ENCODE data around the gene RPTOR.
"Not testable (repeated sequence)": the region's sequence is repeated elsewhere in the genome, so short reads cannot be mapped to it uniquely, and the experiment has no call there.

Gene RPTOR

DNA sequence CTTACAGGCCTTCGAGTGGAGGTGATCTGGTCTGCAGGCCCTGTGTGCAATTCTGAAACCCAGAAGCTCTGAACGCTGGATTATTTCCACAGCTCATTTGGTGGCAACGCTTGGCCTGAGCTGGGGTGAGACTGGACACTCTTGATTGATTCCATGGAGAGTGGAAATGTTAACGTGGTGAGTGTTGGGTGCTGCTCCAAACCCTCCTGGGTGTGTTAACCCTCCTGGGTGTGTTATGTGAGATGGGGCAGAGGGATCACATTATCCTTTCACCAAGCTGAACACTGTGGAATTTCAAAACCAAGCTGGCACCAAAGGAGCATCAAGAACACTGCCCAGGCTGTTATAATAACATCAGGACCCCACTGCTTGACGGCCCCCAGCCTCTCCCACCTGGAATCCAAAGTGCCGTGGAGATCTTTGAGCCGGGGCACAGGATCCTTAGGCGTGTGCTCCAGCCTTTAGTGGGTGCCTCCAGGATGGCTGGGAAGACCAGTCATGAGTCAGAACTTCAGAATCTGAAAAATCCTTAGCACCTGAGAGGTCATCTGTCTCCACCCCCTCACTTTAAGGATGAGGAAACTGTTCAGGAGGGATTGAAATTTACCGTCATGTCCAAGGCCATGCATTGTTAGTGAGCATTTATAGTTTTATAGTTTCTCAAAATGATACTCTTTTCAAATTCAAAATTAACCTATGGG is 75.0 kb downstream of the RPTOR start:
- no peak for DNase-seq

GRCh38 chr17:80621335-80621996 is 76.8 kb downstream of the RPTOR start:
- no peak for DNase-seq

GRCh38 chr17:80621997-80622357 is 77.3 kb downstream of the RPTOR start:
- DNase-seq, result no peak

GRCh38 chr17:80624864-80625263 is 80.2 kb downstream of the RPTOR start:
- DNase-seq, result no peak

DNA sequence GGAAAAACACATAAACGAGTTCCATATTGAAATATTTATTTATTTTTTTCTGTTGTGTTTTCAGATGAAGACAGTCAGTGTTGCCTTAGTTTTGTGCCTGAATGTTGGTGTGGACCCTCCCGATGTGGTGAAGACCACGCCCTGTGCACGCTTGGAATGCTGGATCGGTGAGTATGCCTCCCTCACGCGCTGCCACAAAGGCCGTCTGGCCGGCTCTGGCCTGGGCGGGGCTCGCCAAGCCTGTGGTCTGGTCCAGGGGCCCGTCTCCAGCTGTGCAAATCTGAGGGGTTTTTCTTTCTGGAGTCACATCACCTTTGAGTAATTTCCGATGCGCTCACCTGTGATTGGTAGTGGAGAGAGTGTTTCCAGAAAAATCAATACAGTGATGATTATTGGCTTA is 81.0 kb downstream of the RPTOR start:
- no peak for DNase-seq

- not testable (repeated sequence) for DNase-seq
Measured at GRCh38 chr17:80628881-80629280, 84.2 kb downstream of the RPTOR start.

DNA sequence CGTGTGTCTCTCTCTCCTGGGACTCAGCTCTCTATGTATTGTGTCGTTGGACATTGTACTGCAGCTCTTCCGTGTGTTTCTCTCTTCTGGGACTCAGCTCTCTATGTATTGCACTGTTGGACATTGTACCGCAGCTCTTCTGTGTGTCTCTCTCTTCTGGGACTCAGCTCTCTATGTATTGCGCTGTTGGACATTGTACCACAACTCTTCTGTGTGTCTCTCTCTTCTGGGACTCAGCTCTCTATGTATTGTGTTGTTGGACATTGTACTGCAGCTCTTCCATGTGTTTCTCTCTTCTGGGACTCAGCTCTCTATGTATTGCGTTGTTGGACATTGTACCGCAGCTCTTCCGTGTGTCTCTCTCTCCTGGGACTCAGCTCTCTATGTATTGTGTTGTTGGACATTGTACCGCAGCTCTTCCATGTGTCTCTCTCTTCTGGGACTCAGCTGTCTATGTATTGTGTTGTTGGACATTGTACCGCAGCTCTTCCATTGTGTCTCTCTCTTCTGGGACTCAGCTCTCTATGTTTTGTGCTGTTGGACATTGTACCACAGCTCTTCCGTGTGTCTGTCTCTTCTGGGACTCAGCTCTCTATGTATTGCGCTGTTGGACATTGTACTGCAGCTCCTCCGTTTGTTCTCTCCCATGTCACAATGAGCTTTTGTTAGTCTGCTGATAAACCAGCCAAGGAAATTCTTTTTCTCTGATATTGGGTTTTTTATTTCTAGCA is 84.8 kb downstream of the RPTOR start:
- no peak for DNase-seq

DNA sequence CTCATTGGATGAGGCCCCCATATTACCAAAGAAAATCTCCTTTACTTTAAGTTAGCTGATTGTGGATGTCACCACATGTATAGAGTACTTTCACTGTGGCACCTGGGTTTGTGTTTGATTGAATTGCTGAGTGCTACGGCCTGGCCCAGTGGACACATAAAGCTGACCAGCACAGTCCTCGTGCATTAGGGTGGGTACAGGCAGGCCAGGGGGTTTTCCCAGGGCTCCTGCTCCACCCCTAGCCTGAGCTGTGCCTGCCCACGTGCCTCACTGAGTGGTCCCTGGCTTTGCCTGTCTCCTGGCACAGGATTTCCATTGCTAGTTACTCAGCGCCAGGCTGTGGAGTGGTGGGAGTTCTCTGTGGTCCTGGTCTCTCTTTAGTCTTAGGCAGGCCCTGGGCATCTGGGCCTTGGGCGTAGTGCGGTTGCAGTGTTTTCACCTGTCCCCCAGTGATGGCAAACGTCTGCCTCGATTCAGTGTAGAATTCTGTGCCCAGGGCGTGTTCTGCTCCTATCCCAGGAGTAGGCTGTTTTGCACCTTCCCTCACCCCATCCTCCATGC is 86.0 kb downstream of the RPTOR start:
- no peak for DNase-seq

- DNase-seq, result no peak
Measured at GRCh38 chr17:80631142-80632045, 86.8 kb downstream of the RPTOR start.

GRCh38 chr17:80632046-80632581 is 87.5 kb downstream of the RPTOR start:
- no peak for DNase-seq

DNA sequence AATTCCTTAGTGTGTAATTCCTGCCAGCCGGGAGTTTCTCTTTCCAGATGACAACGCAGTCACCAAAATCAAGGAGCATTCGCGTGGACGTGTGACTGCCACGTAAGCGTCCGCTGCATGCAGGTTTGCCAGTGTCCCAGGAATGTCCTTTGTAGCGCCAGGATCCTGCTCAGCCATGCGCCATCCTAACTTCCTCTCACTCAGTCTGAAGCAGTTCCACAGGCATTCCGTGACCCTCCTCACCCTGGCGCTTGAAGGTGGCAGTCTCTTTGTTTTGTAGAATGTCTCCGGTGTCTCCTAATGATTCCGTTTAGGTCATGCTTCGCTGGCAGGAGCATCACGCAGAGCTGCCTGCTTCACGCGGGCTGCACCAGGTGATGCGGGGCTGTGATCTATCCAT is 88.6 kb downstream of the RPTOR start:
- no peak for DNase-seq

GRCh38 chr17:80633994-80634566 is 89.4 kb downstream of the RPTOR start:
- no peak for DNase-seq

GRCh38 chr17:80636361-80637018 is 91.9 kb downstream of the RPTOR start:
- no peak for DNase-seq

DNA sequence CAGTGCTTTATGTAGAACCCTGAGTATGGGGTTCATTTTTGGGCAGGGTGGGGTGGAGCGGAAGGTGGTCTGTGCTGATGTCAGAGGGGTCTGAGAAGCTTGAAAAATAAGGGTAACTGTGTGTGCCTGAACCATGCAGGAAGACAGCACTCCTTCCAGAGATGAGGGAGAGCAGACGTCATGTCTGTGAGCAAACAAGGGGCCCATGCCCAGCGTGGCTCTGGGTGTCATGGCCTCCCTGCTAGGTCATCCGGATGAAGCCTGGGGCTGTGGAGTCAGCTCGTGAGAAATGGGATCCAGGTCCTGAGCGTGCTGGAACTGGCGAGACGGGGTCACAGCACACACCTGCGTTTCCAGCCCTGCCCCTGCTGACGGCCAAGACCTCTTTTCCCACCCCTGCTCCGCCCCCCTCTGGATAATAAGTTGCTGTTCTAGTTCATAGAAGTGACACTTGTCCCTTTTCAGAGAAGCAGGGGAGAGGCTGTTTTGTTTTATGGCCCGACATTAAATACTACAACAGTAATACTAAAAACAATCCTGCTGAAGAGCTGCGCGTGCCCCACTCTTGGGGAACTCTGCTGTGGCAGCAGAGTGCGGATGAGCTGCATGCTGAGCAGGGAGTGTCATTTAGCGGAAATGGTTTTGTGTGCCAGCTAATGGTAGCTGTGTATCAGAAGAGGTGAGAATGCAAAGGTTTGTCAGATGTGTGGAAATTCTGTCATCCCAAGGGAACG is 92.6 kb downstream of the RPTOR start:
- no peak for DNase-seq

DNA sequence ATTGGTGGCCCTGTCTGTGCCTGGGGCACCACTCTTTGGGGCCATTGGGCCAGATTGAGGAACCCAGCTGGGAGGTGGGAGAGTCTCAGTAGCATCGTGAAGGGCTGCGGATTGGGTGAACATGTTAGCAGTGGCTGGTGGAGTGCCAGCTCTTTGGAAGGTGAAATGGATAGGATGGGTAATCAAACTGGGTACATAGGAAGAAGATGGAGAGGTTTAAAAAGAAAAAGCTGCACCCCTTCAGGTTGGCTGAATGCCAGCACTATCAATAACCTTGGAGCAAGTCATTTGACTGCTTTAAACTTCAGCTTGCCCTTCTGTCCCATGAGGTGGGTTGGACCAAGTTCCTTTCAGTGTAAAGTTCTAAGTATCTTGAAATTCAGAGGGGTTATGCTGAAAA is 95.0 kb downstream of the RPTOR start:
- DNase-seq, result no peak

- no peak for DNase-seq
Measured at GRCh38 chr17:80640366-80641084, 95.9 kb downstream of the RPTOR start.

GRCh38 chr17:80643326-80644099 is 98.9 kb downstream of the RPTOR start:
- no peak for DNase-seq

DNA sequence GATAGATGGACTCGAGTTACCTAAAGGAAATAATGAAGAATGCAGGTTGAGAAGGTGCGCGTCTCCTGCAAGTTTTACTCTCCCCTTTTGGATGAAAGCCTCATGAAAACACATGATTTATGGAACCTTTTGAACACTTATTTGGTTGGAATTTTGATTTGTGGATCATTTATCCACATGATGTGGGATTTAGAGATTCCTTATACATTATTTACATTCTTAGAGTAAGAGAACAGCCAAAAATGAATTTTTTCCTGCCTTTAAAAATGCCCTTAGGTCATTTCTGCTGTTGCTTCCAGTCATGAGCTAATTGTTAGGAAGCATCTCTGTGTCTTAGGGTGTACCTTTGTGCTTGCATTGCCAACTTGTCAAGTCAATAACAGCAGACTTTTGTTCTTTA is 99.9 kb downstream of the RPTOR start:
- DNase-seq, result no peak

GRCh38 chr17:80645706-80646325 is 101.2 kb downstream of the RPTOR start:
- no peak for DNase-seq
